ENCODE results near the gene B4GAT1. TPM values are rescaled to one million over a fixed set of nuclear protein-coding genes. Genes with fewer than 3 reads are reported as not detected.

The B4GAT1 gene
- total and polyA plus RNA-seq, 2 of the 4 experiments (the other 2 are of a cell fraction) = 10.6 to 18.4 TPM

DNA sequence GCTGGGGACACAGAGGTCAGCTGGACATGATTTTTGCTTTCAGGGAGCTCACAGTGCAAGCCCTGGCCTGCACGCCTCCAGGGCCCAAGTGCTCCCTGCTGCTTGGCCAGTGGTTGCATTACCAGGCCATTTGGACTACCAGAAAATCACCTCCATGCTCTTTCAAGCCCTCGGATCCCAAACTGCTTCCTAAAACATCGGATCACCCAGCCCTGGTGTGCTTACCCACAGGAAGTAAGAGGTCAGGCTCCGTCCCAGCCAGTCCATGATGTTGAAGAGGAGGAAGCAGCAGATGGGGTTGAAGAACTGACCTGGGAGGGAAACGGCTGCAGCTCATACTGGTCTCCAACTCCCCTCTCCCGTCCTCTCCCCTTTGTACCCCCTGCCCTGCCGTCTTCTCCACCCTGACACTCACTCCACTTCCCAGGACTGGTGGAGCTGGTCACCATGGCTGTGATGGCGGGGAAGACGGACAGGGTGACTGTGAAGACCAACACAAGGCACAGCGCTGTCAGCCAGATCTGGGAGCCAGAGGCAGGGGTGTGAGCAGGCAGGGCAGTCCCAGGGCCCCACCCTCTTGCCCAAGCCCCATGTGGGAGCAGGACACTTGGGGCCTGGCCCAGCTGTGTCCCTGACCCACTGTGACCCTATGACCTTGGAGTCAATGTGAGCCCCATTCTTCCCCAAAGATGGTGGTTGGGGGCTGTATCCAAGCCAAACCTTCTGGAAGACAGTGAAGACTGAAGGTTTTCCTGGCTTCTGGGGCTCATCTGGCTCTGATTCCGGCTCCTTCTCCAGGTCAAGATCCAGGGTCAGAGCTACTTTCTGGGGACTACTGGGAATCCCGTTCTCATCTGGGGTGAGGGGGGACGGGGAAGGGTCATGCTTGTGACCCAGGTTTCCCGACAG, 18.5 kb upstream of the B4GAT1 start (continued):
- no peak for TF ChIP-seq SMC3 (IDR thresholded peaks at IDR 0.05; ENCODE audit: low read depth, low read length)

DNA sequence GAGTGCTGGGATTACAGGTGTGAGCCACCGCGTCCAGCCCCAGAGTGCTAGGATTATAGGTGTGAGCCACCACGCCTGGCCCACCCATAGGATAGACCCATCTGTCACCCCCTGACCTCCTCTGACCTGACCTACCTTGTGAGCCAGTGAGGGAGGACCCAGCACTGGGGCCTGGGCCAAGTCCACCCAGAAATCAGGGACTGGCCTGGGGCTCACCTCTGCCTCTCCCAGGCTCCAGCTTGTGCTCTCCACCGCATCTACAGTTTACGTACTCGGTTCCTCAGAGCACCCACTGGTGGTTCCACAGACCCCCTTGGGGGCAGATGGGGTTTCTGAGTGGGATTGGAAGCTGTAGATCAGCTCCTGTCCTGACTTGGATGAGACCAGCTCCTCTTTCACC, 17.7 kb upstream of the B4GAT1 start:
- no peak overlapping the region for H3K4ac ChIP-seq (ENCODE audit: low read depth, low read length)
- H3K56ac ChIP-seq (ENCODE audit: extremely low read depth, insufficient read depth, low read length) = no peak overlapping the region
- H3K18ac ChIP-seq (ENCODE audit: low read depth, low read length) = no peak overlapping the region
- peaks cover 3% of the 10 kb centered on the region for H3K4me1 ChIP-seq (ENCODE audit: control insufficient read depth, insufficient read depth, low read length)
- H2AFZ ChIP-seq (replicated peaks; ENCODE audit: low read length, poor library complexity) = no peak overlapping the region
- no peak overlapping the region for H3K9ac ChIP-seq (ENCODE audit: low read depth, low read length)
- no peaks in the 10 kb centered on the region for H3K79me1 ChIP-seq (ENCODE audit: low read depth in 1 of 2, low read length in 2 of 2)
- intact Hi-C loops (cut with micrococcal nuclease) (no loop called here), dilution Hi-C loops (cut with HindIII; ENCODE audit: low sequenced_read_pairs, unreplicated experiment) (no loop called here), in situ Hi-C loops (cut with MboI; ENCODE audit: low sequenced_read_pairs) (no loop called here)
- no TSS peak for BruUV-seq (replicated peaks)
- no peak overlapping the region for H3K27ac ChIP-seq (ENCODE audit: insufficient read depth, low read length)
- no peaks in the 10 kb centered on the region for H3K36me3 ChIP-seq (ENCODE audit: control insufficient read depth, insufficient read depth, low read length)
- 100% methylated on average over 3 of the region's 6 CpGs; no CpG with 5 or more reads in 1 of the 2 experiments for whole genome bisulfite sequencing, 2 experiments (ENCODE audit: extremely low coverage in 2 of 2, insufficient read length in 1 of 2)
- no peak overlapping the region for H2BK15ac ChIP-seq (ENCODE audit: low read depth, low read length)
- no peak overlapping the region for H3K4me3 ChIP-seq (ENCODE audit: insufficient read depth, low read depth, low read length)
- no peak overlapping the region for H3K4me2 ChIP-seq (ENCODE audit: low read depth, low read length)
- no peak overlapping the region for H2AK5ac ChIP-seq (ENCODE audit: low read depth, low read length)
- POLR2A ChIA-PET (ENCODE audit: unreplicated experiment) = no interaction called here
- H2BK20ac ChIP-seq (ENCODE audit: low read depth, low read length) = no peak overlapping the region
- H4K20me1 ChIP-seq (ENCODE audit: insufficient read depth, low read length) = peaks cover 6% of the 10 kb centered on the region; the same call in 1 of the 2 replicates
- H2BK120ac ChIP-seq (ENCODE audit: low read depth, low read length) = no peak overlapping the region
- peaks cover 4% of the 10 kb centered on the region; the same call in 1 of the 2 replicates for H3K9me1 ChIP-seq (ENCODE audit: insufficient read depth, low read length)
- no peak overlapping the region for H4K91ac ChIP-seq (ENCODE audit: insufficient read depth, low read depth, low read length)
- peaks cover 2% of the 10 kb centered on the region; the same call in 1 of the 2 replicates for H3K27me3 ChIP-seq (ENCODE audit: control insufficient read depth, insufficient read depth, low read length)
- no peaks in the 10 kb centered on the region for H3K9me3 ChIP-seq (ENCODE audit: control insufficient read depth, insufficient read depth, low read length)
- H2BK5ac ChIP-seq (ENCODE audit: low read depth, low read length, poor library complexity, severe bottlenecking) = no peak overlapping the region
- no peak overlapping the region for H4K8ac ChIP-seq (ENCODE audit: low read depth in 2 of 2, low read length in 2 of 2)
- ATAC-seq (ENCODE audit: low read depth) (no peak), DNase-seq (no peak)
- no peak overlapping the region for H4K5ac ChIP-seq (ENCODE audit: low read depth, low read length)
- no peak overlapping the region for H3K14ac ChIP-seq (replicated peaks; ENCODE audit: low read depth, low read length)
- no peak overlapping the region for H2AK9ac ChIP-seq (replicated peaks; ENCODE audit: low read depth, low read length, poor library complexity)
- H3K23ac ChIP-seq (ENCODE audit: low read depth, low read length) = no peak overlapping the region
- CTCF ChIA-PET = no interaction called here
- TF ChIP-seq CEBPB (IDR thresholded peaks at IDR 0.05; ENCODE audit: low read depth, low read length) (no peak), BHLHE40 (IDR thresholded peaks at IDR 0.05; ENCODE audit: low read depth, low read length) (no peak), NFE2L2 (IDR thresholded peaks at IDR 0.05; ENCODE audit: low read depth, low read length) (no peak), MAZ (IDR thresholded peaks at IDR 0.05; ENCODE audit: borderline replicate concordance, low read depth, low read length) (no peak), CHD1 (IDR thresholded peaks at IDR 0.05; ENCODE audit: low read depth, low read length) (no peak), MAFK (IDR thresholded peaks at IDR 0.05; ENCODE audit: low read depth, low read length) (no peak), RAD21 (IDR thresholded peaks at IDR 0.05; ENCODE audit: low read length) (no peak), MXI1 (IDR thresholded peaks at IDR 0.05; ENCODE audit: borderline replicate concordance, low read depth, low read length) (no peak), POLR2A (IDR thresholded peaks at IDR 0.05; ENCODE audit: low read depth, low read length) (no peak), RCOR1 (IDR thresholded peaks at IDR 0.05; ENCODE audit: insufficient replicate concordance, low read length) (no peak), RFX5 (IDR thresholded peaks at IDR 0.05; ENCODE audit: low read depth, low read length) (no peak)
- TF ChIP-seq, protein P1, sequence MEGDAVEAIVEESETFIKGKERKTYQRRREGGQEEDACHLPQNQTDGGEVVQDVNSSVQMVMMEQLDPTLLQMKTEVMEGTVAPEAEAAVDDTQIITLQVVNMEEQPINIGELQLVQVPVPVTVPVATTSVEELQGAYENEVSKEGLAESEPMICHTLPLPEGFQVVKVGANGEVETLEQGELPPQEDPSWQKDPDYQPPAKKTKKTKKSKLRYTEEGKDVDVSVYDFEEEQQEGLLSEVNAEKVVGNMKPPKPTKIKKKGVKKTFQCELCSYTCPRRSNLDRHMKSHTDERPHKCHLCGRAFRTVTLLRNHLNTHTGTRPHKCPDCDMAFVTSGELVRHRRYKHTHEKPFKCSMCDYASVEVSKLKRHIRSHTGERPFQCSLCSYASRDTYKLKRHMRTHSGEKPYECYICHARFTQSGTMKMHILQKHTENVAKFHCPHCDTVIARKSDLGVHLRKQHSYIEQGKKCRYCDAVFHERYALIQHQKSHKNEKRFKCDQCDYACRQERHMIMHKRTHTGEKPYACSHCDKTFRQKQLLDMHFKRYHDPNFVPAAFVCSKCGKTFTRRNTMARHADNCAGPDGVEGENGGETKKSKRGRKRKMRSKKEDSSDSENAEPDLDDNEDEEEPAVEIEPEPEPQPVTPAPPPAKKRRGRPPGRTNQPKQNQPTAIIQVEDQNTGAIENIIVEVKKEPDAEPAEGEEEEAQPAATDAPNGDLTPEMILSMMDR (conservative IDR thresholded peaks at IDR 0.05; ENCODE audit: low read depth, low read length) = no peak
- TF ChIP-seq, protein P2, sequence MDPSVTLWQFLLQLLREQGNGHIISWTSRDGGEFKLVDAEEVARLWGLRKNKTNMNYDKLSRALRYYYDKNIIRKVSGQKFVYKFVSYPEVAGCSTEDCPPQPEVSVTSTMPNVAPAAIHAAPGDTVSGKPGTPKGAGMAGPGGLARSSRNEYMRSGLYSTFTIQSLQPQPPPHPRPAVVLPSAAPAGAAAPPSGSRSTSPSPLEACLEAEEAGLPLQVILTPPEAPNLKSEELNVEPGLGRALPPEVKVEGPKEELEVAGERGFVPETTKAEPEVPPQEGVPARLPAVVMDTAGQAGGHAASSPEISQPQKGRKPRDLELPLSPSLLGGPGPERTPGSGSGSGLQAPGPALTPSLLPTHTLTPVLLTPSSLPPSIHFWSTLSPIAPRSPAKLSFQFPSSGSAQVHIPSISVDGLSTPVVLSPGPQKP (IDR thresholded peaks at IDR 0.05; ENCODE audit: borderline replicate concordance, low read depth, low read length) = no peak
